Kidney epithelial cell (primary cell): ENCODE data around the gene EML3. TPM values are rescaled to one million over a fixed set of nuclear protein-coding genes. Genes with fewer than 3 reads are reported as not detected.
A peak's percentile ranks its signal among the peaks of the same experiment; 100 is the strongest.

Experiments
- DNase-seq: peaks from one replicate; pipeline ENCODE4 v3.0.0-alpha.2; 2010; ENCODE audit warnings: low read depth
- H3K27me3 ChIP-seq: 2 replicates; pipeline ENCODE4 v1.6.0; 2011; ENCODE audit warnings: low read length; ENCODE audit not compliant: control insufficient read depth, insufficient read depth
- H3K36me3 ChIP-seq: 2 replicates; pipeline ENCODE4 v1.5.1; 2011; ENCODE audit warnings: low read length; ENCODE audit not compliant: control insufficient read depth, insufficient read depth
- H3K4me3 ChIP-seq: 2 replicates; pipeline ENCODE4 v1.5.1; 2011; ENCODE audit warnings: low read depth, mild to moderate bottlenecking, control low read depth, low read length
- CTCF ChIP-seq: IDR thresholded peaks from 2 replicates; pipeline ENCODE4 v1.5.1; 2011; ENCODE audit warnings: mild to moderate bottlenecking, moderate library complexity, low read length, control low read depth, inconsistent platforms; ENCODE audit not compliant: insufficient read depth, poor library complexity, severe bottlenecking
- total RNA-seq: library from RNA; depleted of rRNA; stranded (reverse); fragments of >200 nt; gene quantifications from 2 replicates; pipeline ENCODE4 v1.2.3, GENCODE V29; 2015

Gene EML3
- total RNA-seq, 1 donor from 2014 or later: 21.1 TPM

DNA sequence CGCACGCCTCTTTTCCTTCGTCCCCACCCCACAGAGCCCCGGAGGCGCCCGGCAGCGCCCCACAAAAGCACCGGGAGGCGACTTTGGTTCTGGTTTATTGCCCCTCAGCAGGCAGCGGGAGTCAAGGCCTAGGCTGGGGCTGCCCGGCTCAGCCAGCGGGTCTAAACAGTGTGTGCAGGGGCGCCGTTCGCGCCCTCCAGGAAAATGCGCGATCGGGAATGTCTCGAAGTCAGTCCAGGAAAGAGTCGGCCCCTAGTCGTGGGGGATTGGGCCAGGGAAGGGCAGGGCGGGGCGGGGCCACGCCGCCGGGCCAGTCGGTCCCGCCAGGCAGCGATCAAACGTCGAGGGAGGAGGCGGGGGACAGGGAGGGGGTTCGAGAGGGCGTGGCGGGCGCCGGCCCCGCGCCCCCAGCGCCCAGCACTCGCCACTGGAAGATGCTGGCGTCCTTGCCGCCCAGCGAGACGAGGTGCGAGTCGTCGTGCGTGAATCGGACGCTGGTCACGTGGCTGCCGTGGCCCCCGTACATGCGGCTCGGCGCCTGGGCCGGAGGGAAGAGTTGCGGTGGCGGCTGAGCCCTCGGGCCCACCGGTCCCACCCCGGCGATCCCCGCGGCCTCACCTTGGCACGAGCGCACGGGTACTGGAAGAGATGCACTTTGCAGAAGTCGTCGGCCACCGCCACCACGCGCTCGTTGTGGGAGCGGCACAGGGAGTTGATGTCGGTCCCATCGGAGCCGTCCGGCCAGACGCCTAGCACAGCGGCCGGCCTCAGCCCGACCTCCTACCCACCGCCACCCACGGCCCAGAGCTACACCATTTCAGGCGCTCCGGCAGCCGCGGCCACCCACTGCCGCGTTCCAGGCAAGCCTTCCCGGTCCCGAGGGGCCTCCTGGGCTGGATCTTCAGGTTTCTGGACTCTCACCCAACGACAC, 10.2 kb downstream of the EML3 start:
- no peak for DNase-seq
- TF ChIP-seq CTCF: no peak
- Histone ChIP-seq H3K36me3 (no peaks in the 10 kb centered on the region), H3K4me3 (peak overlapping the region; percentile 34), H3K27me3 (no peaks in the 10 kb centered on the region)

DNA sequence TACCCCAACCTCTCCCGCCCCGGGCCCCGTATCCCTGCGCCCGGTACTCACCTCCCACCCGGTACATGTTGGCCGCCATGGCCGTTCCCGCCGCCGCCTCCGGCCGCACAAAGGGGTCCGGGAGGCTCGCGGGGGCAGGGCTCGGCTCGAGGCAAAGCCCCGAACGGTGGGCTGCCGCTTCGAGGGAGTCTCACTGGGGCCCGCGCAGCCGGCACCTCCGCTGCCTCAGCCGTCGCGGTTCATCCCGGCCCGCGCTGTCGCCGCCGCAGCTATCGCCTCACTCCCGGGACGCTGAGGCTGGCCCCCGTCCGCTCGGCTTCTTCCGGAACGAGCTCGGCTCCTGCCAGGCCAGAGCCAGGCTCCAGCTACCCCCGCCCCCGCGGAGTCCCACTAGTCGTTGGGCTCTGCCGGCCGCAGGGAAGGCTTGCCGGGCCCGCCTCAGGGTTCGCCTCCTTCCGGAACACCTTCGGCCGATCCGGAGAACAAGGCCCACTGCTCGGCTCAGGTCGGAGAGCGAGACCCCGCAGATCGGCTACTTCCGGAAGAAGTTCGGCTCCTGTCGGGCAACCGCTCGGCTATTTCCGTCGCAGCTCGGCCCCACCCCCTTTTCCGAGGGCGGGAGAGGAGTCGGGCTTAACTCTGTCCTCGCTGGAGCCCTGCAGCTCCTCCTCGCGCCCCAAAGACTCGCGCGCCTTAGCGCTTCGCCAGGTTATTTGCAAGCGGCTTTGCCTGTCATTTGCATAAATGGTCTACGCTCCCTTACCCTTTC, 11.0 kb downstream of the EML3 start, which contains the start of gene MTA2:
Gene MTA2 (minus strand): TSS at position 494 of the 769 bp plus-strand sequence. CDS start 415 bp downstream, at position 79.
- TF ChIP-seq CTCF: no peak
- Histone ChIP-seq H3K27me3 (no peaks in the 10 kb centered on the region), H3K36me3 (no peaks in the 10 kb centered on the region), H3K4me3 (peak within 1 kb of the TSS; percentile 84)
- DNase-seq: peak; percentile 77

DNA sequence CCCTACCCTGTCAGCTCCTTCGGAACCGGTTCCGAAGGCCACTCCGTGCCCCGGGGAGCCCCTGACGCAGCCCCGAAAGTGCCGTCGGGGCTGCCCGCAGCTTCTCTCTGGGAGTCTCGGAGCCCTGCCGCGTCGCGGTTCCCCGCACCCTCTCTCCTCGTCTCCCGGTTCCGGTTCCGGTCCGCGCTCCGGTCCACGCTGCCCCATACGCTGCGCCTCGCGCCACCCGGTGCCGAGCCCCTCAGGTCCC, 11.5 kb downstream of the EML3 start:
- Histone ChIP-seq H3K4me3 (peak overlapping the region; percentile 84), H3K36me3 (peaks cover 3% of the 10 kb centered on the region), H3K27me3 (no peaks in the 10 kb centered on the region)
- no peak for DNase-seq
- TF ChIP-seq CTCF: no peak

GRCh38 chr11:62600367-62601121, 12.0 kb downstream of the EML3 start:
- no peak for DNase-seq
- Histone ChIP-seq H3K27me3 (no peaks in the 10 kb centered on the region), H3K4me3 (peak overlapping the region; percentile 84), H3K36me3 (peaks cover 5% of the 10 kb centered on the region)
- no peak for TF ChIP-seq CTCF

GRCh38 chr11:62599901-62600300, 12.7 kb downstream of the EML3 start:
- no peak for DNase-seq
- TF ChIP-seq CTCF: no peak
- no peaks in the 10 kb centered on the region for H3K27me3 ChIP-seq
- peaks cover 5% of the 10 kb centered on the region for H3K36me3 ChIP-seq
- H3K4me3 ChIP-seq: peak overlapping the region; percentile 84
